HG03469 (cell line): ENCODE measurements around the gene PLA2G4F.

ENCODE experiments used
- ATAC-seq: cut with Tn5 transposase; IDR thresholded peaks from one replicate; pipeline ENCODE4 v1.9.1; 2021; ENCODE audit warnings: mild to moderate bottlenecking, moderate library complexity, moderate number of reproducible peaks; ENCODE audit not compliant: unreplicated experiment

PLA2G4F gene

GRCh38 chr15:42133886-42134502, 22.4 kb downstream of the PLA2G4F start:
- no peak for ATAC-seq

- ATAC-seq, result no peak
Observed at GRCh38 chr15:42133356-42133755, 23.1 kb downstream of the PLA2G4F start.

- ATAC-seq, result no peak
Observed at GRCh38 chr15:42131826-42132806, 24.3 kb downstream of the PLA2G4F start.

GRCh38 chr15:42131006-42131405, 25.4 kb downstream of the PLA2G4F start:
- no peak for ATAC-seq

- no peak for ATAC-seq
Observed at GRCh38 chr15:42130246-42130986, 26.0 kb downstream of the PLA2G4F start.

- no peak for ATAC-seq
Observed at GRCh38 chr15:42129364-42129763, 27.1 kb downstream of the PLA2G4F start.

GRCh38 chr15:42128476-42128875, 28.0 kb downstream of the PLA2G4F start:
- ATAC-seq, result no peak

- no peak for ATAC-seq
Observed at GRCh38 chr15:42123546-42123945, 32.9 kb downstream of the PLA2G4F start.

- no peak for ATAC-seq
Observed at GRCh38 chr15:42121682-42122081, 34.8 kb downstream of the PLA2G4F start.

- ATAC-seq, result no peak
Observed at GRCh38 chr15:42121021-42121420, 35.4 kb downstream of the PLA2G4F start.

GRCh38 chr15:42120285-42120684, 36.2 kb downstream of the PLA2G4F start:
- ATAC-seq, result no peak

- ATAC-seq, result no peak
Observed at GRCh38 chr15:42119446-42119760, 37.0 kb downstream of the PLA2G4F start.

GRCh38 chr15:42118650-42119445, 37.6 kb downstream of the PLA2G4F start:
- ATAC-seq, result no peak

- no peak for ATAC-seq
Observed at GRCh38 chr15:42111924-42112323, 44.5 kb downstream of the PLA2G4F start.

GRCh38 chr15:42110367-42110766, 46.1 kb downstream of the PLA2G4F start:
- no peak for ATAC-seq

- ATAC-seq, result no peak
Observed at GRCh38 chr15:42108806-42109205, 47.6 kb downstream of the PLA2G4F start.

- ATAC-seq, result no peak
Observed at GRCh38 chr15:42108189-42108588, 48.2 kb downstream of the PLA2G4F start.

GRCh38 chr15:42107473-42107872, 49.0 kb downstream of the PLA2G4F start:
- no peak for ATAC-seq

- no peak for ATAC-seq
Observed at GRCh38 chr15:42106288-42106687, 50.1 kb downstream of the PLA2G4F start.

GRCh38 chr15:42104095-42104891, 52.1 kb downstream of the PLA2G4F start:
- ATAC-seq, result no peak
